ENCODE results near the gene POU2AF3.

DNA sequence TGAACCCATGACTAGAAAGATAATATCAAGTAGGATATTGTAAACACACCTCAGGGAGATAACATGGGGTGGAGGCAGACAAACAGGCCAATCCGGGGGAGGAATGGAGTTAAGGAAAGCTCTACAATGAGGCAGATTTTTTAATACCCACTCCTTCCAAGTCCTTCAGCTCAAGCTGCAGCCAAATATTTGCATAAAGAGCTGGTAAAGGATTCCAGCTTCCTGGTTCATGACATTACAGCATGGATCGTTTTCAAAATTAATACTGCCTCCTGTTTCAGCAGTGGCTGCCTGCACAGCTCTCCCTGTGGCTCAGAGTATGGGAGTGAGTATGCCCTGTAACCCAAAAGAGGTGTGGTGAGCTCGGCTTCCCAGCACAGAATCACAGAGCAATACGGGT, 5.1 kb downstream of the POU2AF3 start:
- TF ChIP-seq, protein P1, sequence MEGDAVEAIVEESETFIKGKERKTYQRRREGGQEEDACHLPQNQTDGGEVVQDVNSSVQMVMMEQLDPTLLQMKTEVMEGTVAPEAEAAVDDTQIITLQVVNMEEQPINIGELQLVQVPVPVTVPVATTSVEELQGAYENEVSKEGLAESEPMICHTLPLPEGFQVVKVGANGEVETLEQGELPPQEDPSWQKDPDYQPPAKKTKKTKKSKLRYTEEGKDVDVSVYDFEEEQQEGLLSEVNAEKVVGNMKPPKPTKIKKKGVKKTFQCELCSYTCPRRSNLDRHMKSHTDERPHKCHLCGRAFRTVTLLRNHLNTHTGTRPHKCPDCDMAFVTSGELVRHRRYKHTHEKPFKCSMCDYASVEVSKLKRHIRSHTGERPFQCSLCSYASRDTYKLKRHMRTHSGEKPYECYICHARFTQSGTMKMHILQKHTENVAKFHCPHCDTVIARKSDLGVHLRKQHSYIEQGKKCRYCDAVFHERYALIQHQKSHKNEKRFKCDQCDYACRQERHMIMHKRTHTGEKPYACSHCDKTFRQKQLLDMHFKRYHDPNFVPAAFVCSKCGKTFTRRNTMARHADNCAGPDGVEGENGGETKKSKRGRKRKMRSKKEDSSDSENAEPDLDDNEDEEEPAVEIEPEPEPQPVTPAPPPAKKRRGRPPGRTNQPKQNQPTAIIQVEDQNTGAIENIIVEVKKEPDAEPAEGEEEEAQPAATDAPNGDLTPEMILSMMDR (conservative IDR thresholded peaks at IDR 0.05; ENCODE audit: low read length) = no peak
- TF ChIP-seq EZH2phosphoT487 (IDR thresholded peaks at IDR 0.05; ENCODE audit: borderline replicate concordance) = no peak

Data from Loucy (cell line).